Peyer's patch (tissue), 4 donors: Measurements from ENCODE around the gene PDE6A.

Experiments used
- POLR2A ChIP-seq, 2 donors: fragments of 450-650 bp; IDR thresholded peaks; one replicate each; pipeline ENCODE4 v1.5.1; 2017; ENCODE audit warnings: antibody characterized with exemption in 2 of 2, mild to moderate bottlenecking in 2 of 2, moderate library complexity in 2 of 2
- TF ChIP-seq, protein P1 (sequence below), 6 experiments: fragments of 450-650 bp in 4 of 6; fragments of 200-600 bp in 2 of 6; sonication (generic) in 1 of 6; IDR thresholded peaks; one replicate each; pipeline ENCODE4 v1.5.1; 2017 to 2019; ENCODE audit warnings: antibody characterized with exemption in 6 of 6, mild to moderate bottlenecking in 3 of 6, moderate library complexity in 1 of 6

DNA sequence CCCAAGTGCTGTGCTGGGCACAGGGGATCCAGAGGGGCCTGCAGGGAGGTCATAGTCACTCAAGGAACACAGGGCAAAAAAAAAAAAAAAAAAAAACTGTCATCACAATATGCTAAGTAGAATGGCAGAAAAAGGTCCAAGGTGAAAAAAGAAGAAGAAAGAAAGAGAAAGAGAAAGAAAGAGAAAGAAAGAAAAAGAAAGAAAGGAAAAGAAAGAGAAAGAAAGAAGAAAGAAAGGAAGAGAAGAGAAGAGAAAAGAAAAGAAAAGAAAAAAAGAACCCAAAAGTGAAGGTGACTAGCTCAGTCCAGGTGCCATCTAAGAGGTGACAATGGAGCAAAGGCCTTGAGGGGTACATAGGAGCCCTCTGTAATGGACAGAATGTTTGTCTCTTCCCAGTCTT is 73.9 kb downstream of the PDE6A start:
- TF ChIP-seq POLR2A (IDR thresholded peaks at IDR 0.05): no peak
- TF ChIP-seq, protein P1, sequence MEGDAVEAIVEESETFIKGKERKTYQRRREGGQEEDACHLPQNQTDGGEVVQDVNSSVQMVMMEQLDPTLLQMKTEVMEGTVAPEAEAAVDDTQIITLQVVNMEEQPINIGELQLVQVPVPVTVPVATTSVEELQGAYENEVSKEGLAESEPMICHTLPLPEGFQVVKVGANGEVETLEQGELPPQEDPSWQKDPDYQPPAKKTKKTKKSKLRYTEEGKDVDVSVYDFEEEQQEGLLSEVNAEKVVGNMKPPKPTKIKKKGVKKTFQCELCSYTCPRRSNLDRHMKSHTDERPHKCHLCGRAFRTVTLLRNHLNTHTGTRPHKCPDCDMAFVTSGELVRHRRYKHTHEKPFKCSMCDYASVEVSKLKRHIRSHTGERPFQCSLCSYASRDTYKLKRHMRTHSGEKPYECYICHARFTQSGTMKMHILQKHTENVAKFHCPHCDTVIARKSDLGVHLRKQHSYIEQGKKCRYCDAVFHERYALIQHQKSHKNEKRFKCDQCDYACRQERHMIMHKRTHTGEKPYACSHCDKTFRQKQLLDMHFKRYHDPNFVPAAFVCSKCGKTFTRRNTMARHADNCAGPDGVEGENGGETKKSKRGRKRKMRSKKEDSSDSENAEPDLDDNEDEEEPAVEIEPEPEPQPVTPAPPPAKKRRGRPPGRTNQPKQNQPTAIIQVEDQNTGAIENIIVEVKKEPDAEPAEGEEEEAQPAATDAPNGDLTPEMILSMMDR (IDR thresholded peaks at IDR 0.05): no peak
